K562 (cell line): Measurements from ENCODE around the gene KCNQ4. TPM values are rescaled to one million over a fixed set of nuclear protein-coding genes. Genes with fewer than 3 reads are reported as not detected.

Experiments
- ATAC-seq: fragments of 200-7000 bp; cut with Tn5 transposase; 3 replicates; pipeline ENCODE4 v1.9.1; 2020; ENCODE audit warnings: moderate library complexity
- BruUV-seq: library from RNA; stranded (reverse); fragments of 400-500 nt; replicated peaks from 2 replicates; lab custom pipeline; 2021; lab: Mats Ljungman, UMichigan
- CTCF ChIA-PET: fragments of 300-600 bp; formaldehyde crosslinking; extraction: SDS; loops from one replicate; lab custom pipeline; 2021; ENCODE audit warnings: low intra/inter-chr PET ratio; lab: Yijun Ruan, JAX
- POLR2A ChIA-PET: fragments of 300-600, 350-650 bp; sonication (Branson Sonifier 250); formaldehyde crosslinking; extraction: SDS; loops from one replicate; lab custom pipeline; 2021; ENCODE audit warnings: antibody characterized with exemption, inconsistent platforms; lab: Yijun Ruan, JAX
- DNase-seq, 4 experiments: peaks; one replicate each; pipeline versions ENCODE4 v3.0.0 to v3.0.0-alpha.2; 2011 to 2018; ENCODE audit warnings: low spot score in 3 of 4, mixed read lengths in 3 of 4; ENCODE audit errors: extremely low read depth in 1 of 4
- FAIRE-seq: peaks from 2 replicates; lab custom pipeline; 2011; peaks lifted over from hg19 to GRCh38; lab: Jason Lieb, UNC
- H2AFZ ChIP-seq: 2 replicates; pipeline ENCODE4 v1.6.0; 2011; ENCODE audit warnings: low read depth, low read length, control low read depth, inconsistent platforms
- H3K27ac ChIP-seq: fragments of 200-600 bp; 3 replicates; pipeline ENCODE4 v1.8.0; 2011; ENCODE audit warnings: low read depth, mild to moderate bottlenecking, control low read depth, inconsistent platforms, low read length, moderate library complexity, mixed read lengths; ENCODE audit errors: extremely low read depth
- H3K27me3 ChIP-seq, 2 experiments: fragments of 300-600 bp in 1 of 2; 2 replicates in 1 of 2; 3 replicates in 1 of 2; pipeline versions ENCODE4 v1.6.0 to v1.8.0; 2011; ENCODE audit warnings: inconsistent platforms in 2 of 2, low read length in 2 of 2, mild to moderate bottlenecking in 1 of 2, mixed read lengths in 1 of 2, moderate library complexity in 1 of 2; ENCODE audit not compliant: control insufficient read depth in 2 of 2, insufficient read depth in 2 of 2
- H3K36me3 ChIP-seq: fragments of 300-600 bp; 3 replicates; pipeline ENCODE4 v1.8.0; 2011; ENCODE audit warnings: mild to moderate bottlenecking, low read length, inconsistent platforms; ENCODE audit not compliant: control insufficient read depth, insufficient read depth
- H3K4me1 ChIP-seq, 2 experiments: fragments of 200-600 bp in 1 of 2; replicated peaks in 1 of 2; 2 replicates in 1 of 2; 3 replicates in 1 of 2; pipeline versions ENCODE4 v1.5.1 to v1.8.0; 2011; ENCODE audit warnings: inconsistent platforms in 2 of 2, low read length in 2 of 2, mild to moderate bottlenecking in 1 of 2, mixed read lengths in 1 of 2, moderate library complexity in 1 of 2; ENCODE audit not compliant: control insufficient read depth in 2 of 2, insufficient read depth in 2 of 2
- H3K4me2 ChIP-seq: 2 replicates; pipeline ENCODE4 v1.6.1; 2011; ENCODE audit warnings: low read length, control low read depth, inconsistent platforms, mixed read lengths; ENCODE audit not compliant: insufficient read depth
- H3K4me3 ChIP-seq: fragments of 200-600 bp; sonication (generic), shearing (Covaris generic); 2 replicates; pipeline ENCODE4 v1.5.1; 2016; ENCODE audit warnings: control low read depth, inconsistent platforms
- H3K79me2 ChIP-seq: fragments of 200-600 bp; 3 replicates; pipeline ENCODE4 v1.8.0; 2011; ENCODE audit warnings: low read length, inconsistent platforms; ENCODE audit not compliant: control insufficient read depth, insufficient read depth
- H3K9ac ChIP-seq, 2 experiments: 2 replicates each; pipeline versions ENCODE4 v1.6.0 to v1.6.1; 2011; ENCODE audit warnings: low read depth in 2 of 2, low read length in 2 of 2, control low read depth in 1 of 2, inconsistent platforms in 1 of 2, mild to moderate bottlenecking in 1 of 2, mixed read lengths in 1 of 2; ENCODE audit not compliant: insufficient read depth in 1 of 2
- H3K9me1 ChIP-seq: one replicate; pipeline ENCODE4 v1.6.0; 2011; ENCODE audit warnings: inconsistent platforms, mild to moderate bottlenecking, low read length, moderate library complexity; ENCODE audit not compliant: control insufficient read depth, insufficient read depth
- H3K9me3 ChIP-seq: replicated peaks from 2 replicates; pipeline ENCODE4 v1.5.1; 2011; ENCODE audit warnings: low read depth, low read length, inconsistent platforms; ENCODE audit not compliant: control insufficient read depth, insufficient read depth
- H4K20me1 ChIP-seq: replicated peaks from 2 replicates; pipeline ENCODE4 v1.6.1; 2011; ENCODE audit warnings: low read length, inconsistent platforms, mixed read lengths; ENCODE audit not compliant: control insufficient read depth, insufficient read depth
- ADNP ChIP-seq: fragments of 200-800 bp; sonication (Bioruptor generic); IDR thresholded peaks from 2 replicates; pipeline ENCODE4 v1.6.1; 2016; ENCODE audit warnings: missing genetic modification characterization, missing compliant biosample characterization
- KAT7 ChIP-seq: sonication (generic); formaldehyde crosslinking; IDR thresholded peaks from 2 replicates; pipeline ENCODE4 v1.8.0; 2022; ENCODE audit warnings: missing genetic modification reagents, mild to moderate bottlenecking, borderline replicate concordance
- SMARCE1 ChIP-seq: fragments of 450-650 bp; IDR thresholded peaks from 2 replicates; pipeline ENCODE4 v1.7.1; 2016; ENCODE audit warnings: mild to moderate bottlenecking
- ZNF124 ChIP-seq: sonication (generic); formaldehyde crosslinking; IDR thresholded peaks from 2 replicates; pipeline ENCODE4 v1.8.1; 2022; ENCODE audit warnings: missing genetic modification reagents
- ZNF140 ChIP-seq: fragments of 250-450 bp; sonication (Bioruptor Pico); IDR thresholded peaks from 2 replicates; pipeline ENCODE4 v1.8.0; 2021; ENCODE audit warnings: moderate library complexity, mild to moderate bottlenecking, inconsistent platforms
- ZNF146 ChIP-seq: IDR thresholded peaks from one replicate; pipeline ENCODE4 v1.6.1; 2018; ENCODE audit warnings: missing compliant biosample characterization; ENCODE audit not compliant: unreplicated experiment
- whole genome bisulfite sequencing: fragments of 100-300 bp; shearing (Covaris generic); methylation state at CpG from one replicate; pipeline ENCODE4 v1.1.6; 2016; ENCODE audit warnings: low coverage, mixed read lengths; ENCODE audit not compliant: insufficient coverage; ENCODE audit errors: missing lambda C conversion rate; 5-methylcytosine and 5-hydroxymethylcytosine counted together
- in situ Hi-C: fragments of 300-500 bp; cut with MboI; formaldehyde crosslinking; loops from 4 replicates; pipeline ENCODE4 v1.15.0; 2018; ENCODE audit warnings: inconsistent platforms, mixed read lengths
- intact Hi-C: fragments of 100-400 bp; cut with micrococcal nuclease; formaldehyde crosslinking; loops from 2 replicates; pipeline ENCODE4 v1.14.2; 2022
- polyA plus RNA-seq, 8 experiments: library from polyadenylated mRNA; depleted of rRNA in 4 of 8; stranded (reverse) in 5 of 8; unstranded in 3 of 8; fragments of >200 nt; fragmentation: Nextera tagmentation in 2 of 8; fragmentation: Illumina TruSeq in 1 of 8; extraction: Ambion mirVana in 2 of 8; extraction: Trizol in 1 of 8; gene quantifications; 2 replicates each; pipeline versions ENCODE4 v1.2.1 to v1.2.3, GENCODE V29; 2011 to 2014; ENCODE audit warnings: inconsistent platforms in 1 of 8, missing spikeins in 1 of 8
- total RNA-seq, 7 experiments: library from RNA; depleted of rRNA in 6 of 7; stranded (reverse); fragments of >200 nt in 6 of 7; fragmentation: Illumina TruSeq in 2 of 7; extraction: Trizol in 2 of 7; gene quantifications; 2 replicates each; pipeline versions ENCODE4 v1.2.1 to v1.2.3, GENCODE V29; 2011 to 2021; ENCODE audit warnings: low replicate concordance in 1 of 7

The KCNQ4 gene
- total and polyA plus RNA-seq, 9 of the 15 experiments (the other 6 are each of a cell fraction or from before 2014, with no cell fraction given) = 0.07 to 4.1 (median 0.79) TPM

- no peak overlapping the region for H3K9ac ChIP-seq
- intact Hi-C loops = loop anchor here (1.0 to 5.0 kb wide), 2 partner anchors 72 to 704 kb away; no protein-coding TSS in a partner anchor
- no peaks in the 10 kb centered on the region for H3K27me3 ChIP-seq
- H3K4me1 ChIP-seq = peaks cover 10 to 32% of the 10 kb centered on the region in 2 experiments; a peak in 4 of 5 replicates
- BruUV-seq = no TSS peak
- no peak overlapping the region for H3K4me3 ChIP-seq
- WGBS = 93% methylated on average over 1 of the region's 1 CpG
- no peaks in the 10 kb centered on the region for H3K79me2 ChIP-seq
- H3K9me1 ChIP-seq = no peaks in the 10 kb centered on the region
- in situ Hi-C loops = no loop called here
- no peak overlapping the region for H3K27ac ChIP-seq
- no peaks in the 10 kb centered on the region for H3K36me3 ChIP-seq
- no peaks in the 10 kb centered on the region for H4K20me1 ChIP-seq
- ATAC-seq (no peak), FAIRE-seq (no peak), DNase-seq (no peak)
- POLR2A ChIA-PET = interaction anchor here (0.6 to 1.2 kb wide), 3 partner anchors 104 to 841 kb away, joined by 3 to 4 read pairs (median 4); no protein-coding TSS in a partner anchor
- H2AFZ ChIP-seq = peak overlapping the region; percentile 90
- H3K4me2 ChIP-seq = 0 out of 2 replicates have a peak overlapping the region, but pooled peaks have one; percentile 69
- H3K9me3 ChIP-seq = no peaks in the 10 kb centered on the region; the same call in 1 of the 2 replicates
- CTCF ChIA-PET = interaction anchor here (5.6 kb wide), 1 partner anchor 105 kb away, joined by 120 read pairs; no protein-coding TSS in a partner anchor
- no peak for TF ChIP-seq ZNF124 (CRISPR knock-in tag)
- peak; percentile 81 for TF ChIP-seq ZNF146 (CRISPR knock-in tag)
- 0 out of 2 replicates have a peak, but pooled peaks have one; percentile 38 for TF ChIP-seq KAT7 (CRISPR knock-in tag)
- no peak for TF ChIP-seq SMARCE1
- 0 out of 2 replicates have a peak, but pooled peaks have one; percentile 27 for TF ChIP-seq ADNP (tag)
- no peak for TF ChIP-seq ZNF140
Measured at GRCh38 chr1:40845895-40846294, 62.3 kb downstream of the KCNQ4 start.
